Mammary epithelial cell (primary cell): Measurements from ENCODE around the gene MAP3K5.

Source experiments
- CTCF ChIP-seq, 2 donors: IDR thresholded peaks in 1 of 2; conservative IDR thresholded peaks in 1 of 2; 2 replicates each; pipeline ENCODE4 v1.5.1; 2011 to 2012; ENCODE audit warnings: inconsistent platforms in 2 of 2, low read length in 2 of 2, mild to moderate bottlenecking in 2 of 2, control low read depth in 1 of 2, low read depth in 1 of 2; ENCODE audit not compliant: insufficient read depth in 1 of 2; ENCODE audit errors: extremely low read depth in 1 of 2
- EZH2 ChIP-seq: IDR thresholded peaks from 2 replicates; pipeline ENCODE4 v1.6.1; 2012; ENCODE audit warnings: low read length, inconsistent platforms, borderline replicate concordance

GRCh38 chr6:136739501-136739900 is 52.8 kb downstream of the MAP3K5 start:
- TF ChIP-seq EZH2: no peak
- TF ChIP-seq CTCF (conservative IDR thresholded peaks at IDR 0.05 in 1 of 2, IDR thresholded peaks at IDR 0.05 in 1 of 2; ENCODE audit: extremely low read depth in 1 of 2, insufficient read depth in 1 of 2, low read depth in 1 of 2, low read length in 2 of 2): no peak
